CD4-positive, CD25-positive, alpha-beta regulatory T cell (primary cell): ENCODE results near the gene FOXR1. TPM values are rescaled to one million over a fixed set of nuclear protein-coding genes. Genes with fewer than 3 reads are reported as not detected.

Experiments used
- ATAC-seq, 2 donors: fragments of 150-1000 bp; cut with Tn5 transposase; one replicate each; pipeline ENCODE4 v1.10.0; 2021; ENCODE audit warnings: low read depth in 2 of 2, moderate number of reproducible peaks in 2 of 2, moderate library complexity in 1 of 2
- DNase-seq, 3 donors: peaks; one replicate each; pipeline versions ENCODE4 v3.0.0 to v3.0.0-alpha.2; 2012 to 2022; ENCODE audit warnings: mixed read lengths in 1 of 3
- H3K27ac ChIP-seq: one replicate; pipeline ENCODE4 v1.7.0; 2013; ENCODE audit warnings: mild to moderate bottlenecking, low read length; ENCODE audit not compliant: insufficient read depth, poor library complexity, severe bottlenecking
- H3K27me3 ChIP-seq: one replicate; pipeline ENCODE4 v1.7.0; 2013; ENCODE audit warnings: low read length; ENCODE audit not compliant: control insufficient read depth, insufficient read depth
- H3K36me3 ChIP-seq: one replicate; pipeline ENCODE4 v1.7.0; 2013; ENCODE audit warnings: mild to moderate bottlenecking, low read length, moderate library complexity; ENCODE audit not compliant: control insufficient read depth, insufficient read depth
- H3K4me1 ChIP-seq: 2 replicates; pipeline ENCODE4 v1.7.0; 2013; ENCODE audit warnings: mild to moderate bottlenecking, low read length; ENCODE audit not compliant: insufficient read depth, control insufficient read depth, poor library complexity, severe bottlenecking
- H3K4me3 ChIP-seq: one replicate; pipeline ENCODE4 v1.7.0; 2013; ENCODE audit warnings: low read depth, mild to moderate bottlenecking, low read length, moderate library complexity
- H3K9me3 ChIP-seq, 2 experiments: 1 replicate in 1 of 2; 2 replicates in 1 of 2; pipeline ENCODE4 v1.7.0; 2013; ENCODE audit warnings: low read length in 2 of 2, mild to moderate bottlenecking in 1 of 2, moderate library complexity in 1 of 2; ENCODE audit not compliant: control insufficient read depth in 2 of 2
- H3K27ac Mint-ChIP-seq, 3 donors: one replicate each; pipeline ENCODE4 v1.8.0; 2020 to 2022; ENCODE audit warnings: mild to moderate bottlenecking in 3 of 3, mixed read lengths in 3 of 3, moderate library complexity in 2 of 3
- H3K27me3 Mint-ChIP-seq: one replicate; pipeline ENCODE4 v1.8.0; 2022; ENCODE audit warnings: mild to moderate bottlenecking, mixed read lengths
- H3K36me3 Mint-ChIP-seq: one replicate; pipeline ENCODE4 v1.8.0; 2020; ENCODE audit warnings: mixed read lengths
- H3K4me1 Mint-ChIP-seq, 4 donors: one replicate each; pipeline ENCODE4 v1.8.0; 2020 to 2022; ENCODE audit warnings: mixed read lengths in 4 of 4, mild to moderate bottlenecking in 1 of 4
- H3K4me3 Mint-ChIP-seq, 4 donors: one replicate each; pipeline ENCODE4 v1.8.0; 2020 to 2022; ENCODE audit warnings: mild to moderate bottlenecking in 4 of 4, mixed read lengths in 4 of 4, moderate library complexity in 3 of 4
- H3K9me3 Mint-ChIP-seq, 7 donors: one replicate each; pipeline ENCODE4 v1.8.0; 2020 to 2022; ENCODE audit warnings: mixed read lengths in 7 of 7, mild to moderate bottlenecking in 3 of 7, moderate library complexity in 2 of 7
- polyA plus RNA-seq, 4 donors: library from polyadenylated mRNA; unstranded; fragments of 300-500 nt; fragmentation: Illumina TruSeq; gene quantifications; one replicate each; pipeline ENCODE4 v1.2.3, GENCODE V29; 2021
- total RNA-seq: library from RNA; stranded (reverse); gene quantifications from one replicate; pipeline ENCODE4 v1.2.3, GENCODE V29; 2022

FOXR1 gene
- total and polyA plus RNA-seq, 5 donors from 2014 or later: not detected

- ATAC-seq (no peak), DNase-seq (no peak)
- peaks cover 23% of the 10 kb centered on the region for H3K4me1 ChIP-seq
- no peak overlapping the region for H3K27ac ChIP-seq
- peaks cover 45% of the 10 kb centered on the region for H3K36me3 ChIP-seq
- H3K27ac Mint-ChIP-seq: peak overlapping the region in 2 of 3 donors; percentile 49 to 59
- no peaks in the 10 kb centered on the region for H3K27me3 ChIP-seq
- H3K4me3 Mint-ChIP-seq: peak overlapping the region in 1 of 4 donors; percentile 98
- no peaks in the 10 kb centered on the region for H3K9me3 ChIP-seq
- no peaks in the 10 kb centered on the region for H3K27me3 Mint-ChIP-seq
- peaks cover 32% of the 10 kb centered on the region for H3K36me3 Mint-ChIP-seq
- H3K4me3 ChIP-seq: no peak overlapping the region
- H3K4me1 Mint-ChIP-seq: peaks cover 14 to 60% (median 29%) of the 10 kb centered on the region in 4 donors
- no peaks in the 10 kb centered on the region for H3K9me3 Mint-ChIP-seq
Measured at GRCh38 chr11:119025978-119026766, 54.6 kb downstream of the FOXR1 start.

GRCh38 chr11:119026970-119027369 lies 55.4 kb downstream of the FOXR1 start:
- H3K4me3 Mint-ChIP-seq: peak overlapping the region in 1 of 4 donors; percentile 98

GRCh38 chr11:119027561-119028345 lies 56.2 kb downstream of the FOXR1 start:
- DNase-seq (no peak), ATAC-seq (no peak)
- H3K27me3 Mint-ChIP-seq: no peaks in the 10 kb centered on the region
- peak overlapping the region; percentile 26 to 76 (median 51) for H3K27ac Mint-ChIP-seq
- Histone ChIP-seq H3K36me3 (peaks cover 31% of the 10 kb centered on the region), H3K4me1 (peaks cover 17% of the 10 kb centered on the region), H3K4me3 (no peak overlapping the region), H3K27ac (no peak overlapping the region), H3K9me3 (no peaks in the 10 kb centered on the region), H3K27me3 (no peaks in the 10 kb centered on the region)
- H3K36me3 Mint-ChIP-seq: peaks cover 27% of the 10 kb centered on the region
- peak overlapping the region in 2 of 4 donors; percentile 48 to 98 for H3K4me3 Mint-ChIP-seq
- peaks cover 9 to 46% (median 24%) of the 10 kb centered on the region in 4 donors for H3K4me1 Mint-ChIP-seq
- H3K9me3 Mint-ChIP-seq: no peaks in the 10 kb centered on the region

More at GRCh38 chr11:119026970-119027369, 55.4 kb downstream of the FOXR1 start:
- ATAC-seq (no peak), DNase-seq (no peak)
- Histone ChIP-seq H3K9me3 (no peaks in the 10 kb centered on the region), H3K27me3 (no peaks in the 10 kb centered on the region), H3K36me3 (peaks cover 37% of the 10 kb centered on the region), H3K4me1 (peaks cover 17% of the 10 kb centered on the region), H3K4me3 (no peak overlapping the region), H3K27ac (no peak overlapping the region)
- peaks cover 9 to 52% (median 24%) of the 10 kb centered on the region in 4 donors for H3K4me1 Mint-ChIP-seq
- no peaks in the 10 kb centered on the region for H3K27me3 Mint-ChIP-seq
- H3K9me3 Mint-ChIP-seq: no peaks in the 10 kb centered on the region
- H3K36me3 Mint-ChIP-seq: peaks cover 27% of the 10 kb centered on the region
- H3K27ac Mint-ChIP-seq: peak overlapping the region in 2 of 3 donors; percentile 51 to 76

DNA sequence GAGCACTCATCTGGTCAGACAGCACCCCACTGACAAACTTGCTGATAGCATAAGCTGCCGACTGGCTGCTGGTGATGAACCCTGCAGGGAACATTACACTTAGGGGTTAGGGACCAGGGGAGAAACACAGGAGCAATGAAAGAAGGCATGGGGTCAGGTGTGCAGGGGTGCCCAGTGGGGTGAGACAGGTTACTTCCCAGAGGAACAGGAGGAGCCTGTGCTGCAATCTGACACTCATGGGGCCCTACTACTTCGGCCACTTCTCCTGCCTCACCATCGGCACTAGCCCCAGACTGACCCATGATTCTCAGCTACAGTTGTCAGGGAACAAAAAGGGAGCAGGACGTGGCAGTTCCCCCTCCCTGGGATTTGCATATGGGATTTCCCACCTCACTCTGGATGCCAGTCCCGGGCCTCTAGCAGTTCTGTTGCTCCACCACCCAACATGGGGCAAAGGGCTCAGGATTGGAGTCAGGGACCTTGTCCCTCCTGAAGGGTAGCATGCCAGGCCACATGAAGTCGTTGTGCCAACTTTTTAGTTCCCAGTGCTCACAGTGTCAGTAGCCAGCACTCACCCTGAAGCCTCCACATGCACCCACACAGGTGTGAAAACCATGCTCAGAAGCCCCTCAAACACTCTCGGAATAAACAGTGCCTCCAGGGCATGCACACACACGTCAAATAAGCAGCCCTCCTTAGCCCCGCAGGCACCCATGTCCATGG lies 56.9 kb downstream of the FOXR1 start:
- peaks cover 6 to 40% (median 19%) of the 10 kb centered on the region in 4 donors for H3K4me1 Mint-ChIP-seq
- peak overlapping the region; percentile 14 to 90 (median 82) for H3K27ac Mint-ChIP-seq
- H3K4me3 ChIP-seq: no peak overlapping the region

DNA sequence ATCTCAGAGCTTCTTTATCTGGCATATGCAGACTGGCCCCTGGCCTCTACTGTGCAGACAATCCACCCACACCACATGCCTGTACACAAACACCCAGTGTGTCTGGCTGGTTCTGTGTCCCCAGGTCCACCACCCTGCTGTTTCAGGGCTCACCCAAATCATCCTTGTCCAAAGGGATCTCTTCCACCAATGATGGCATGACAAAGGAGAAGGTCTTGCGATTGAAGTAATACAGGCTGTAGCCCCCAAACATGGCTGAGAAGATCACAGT lies 57.4 kb downstream of the FOXR1 start:
- DNase-seq: no peak
- Mint-ChIP-seq H3K4me3 (peak overlapping the region; percentile 4 to 98 (median 87)), H3K9me3 (no peaks in the 10 kb centered on the region), H3K4me1 (peaks cover 1 to 36% (median 15%) of the 10 kb centered on the region in 4 donors), H3K27me3 (no peaks in the 10 kb centered on the region), H3K36me3 (peaks cover 18% of the 10 kb centered on the region), H3K27ac (peak overlapping the region; percentile 82 to 90 (median 84))
- Histone ChIP-seq H3K9me3 (no peaks in the 10 kb centered on the region), H3K27me3 (no peaks in the 10 kb centered on the region), H3K4me3 (no peak overlapping the region), H3K27ac (no peak overlapping the region), H3K36me3 (peaks cover 19% of the 10 kb centered on the region), H3K4me1 (peaks cover 17% of the 10 kb centered on the region)
- ATAC-seq: no peak

More for the DNA sequence above, 56.9 kb downstream of the FOXR1 start:
- H3K4me1 ChIP-seq: peaks cover 17% of the 10 kb centered on the region
- Mint-ChIP-seq H3K4me3 (peak overlapping the region; percentile 4 to 98 (median 87)), H3K36me3 (peaks cover 22% of the 10 kb centered on the region), H3K9me3 (no peaks in the 10 kb centered on the region), H3K27me3 (no peaks in the 10 kb centered on the region)
- H3K9me3 ChIP-seq: no peaks in the 10 kb centered on the region
- DNase-seq (no peak), ATAC-seq (no peak)
- no peaks in the 10 kb centered on the region for H3K27me3 ChIP-seq
- H3K36me3 ChIP-seq: peaks cover 24% of the 10 kb centered on the region
- H3K27ac ChIP-seq: no peak overlapping the region

DNA sequence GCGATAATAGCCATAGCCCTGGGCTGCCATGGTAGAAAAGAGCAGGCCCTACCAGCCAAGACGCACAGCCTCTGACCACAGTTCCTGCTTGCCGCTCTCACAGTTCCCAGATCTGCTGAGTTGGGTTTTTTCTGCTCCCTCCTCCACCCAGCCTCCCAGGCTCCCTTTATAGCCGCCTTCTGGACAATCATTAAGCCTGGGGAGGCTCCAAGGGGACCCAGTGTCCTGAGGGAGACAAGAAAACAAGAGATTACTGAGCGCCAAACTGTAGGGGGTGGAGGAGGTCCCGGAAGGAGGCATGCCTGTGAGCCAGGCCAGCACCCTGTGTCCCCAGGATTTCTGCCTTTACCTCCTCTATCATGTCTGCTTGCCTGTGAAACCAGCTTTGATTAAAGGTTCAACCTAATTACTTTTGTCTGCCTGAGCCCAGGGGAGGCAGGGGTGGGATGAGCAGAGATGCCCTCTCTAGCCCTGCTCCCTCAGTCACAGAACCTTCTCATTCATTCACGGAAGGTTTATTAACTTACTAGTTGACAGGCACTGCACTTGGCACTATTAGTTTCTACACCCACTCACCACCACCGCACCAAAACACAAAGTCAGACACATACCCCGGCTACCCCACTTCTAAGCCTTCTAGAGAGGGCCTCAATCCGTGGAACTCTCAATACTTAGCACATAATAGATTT lies 57.9 kb downstream of the FOXR1 start:
- DNase-seq (peak in 2 of 3 donors; percentile 19 to 48), ATAC-seq (no peak)
- Mint-ChIP-seq H3K27ac (peak overlapping the region; percentile 82 to 90 (median 84)), H3K36me3 (peaks cover 13% of the 10 kb centered on the region), H3K4me1 (peaks cover 0 to 31% (median 14%) of the 10 kb centered on the region in 4 donors), H3K9me3 (no peaks in the 10 kb centered on the region), H3K27me3 (no peaks in the 10 kb centered on the region), H3K4me3 (peak overlapping the region; percentile 82 to 98 (median 94))
- H3K36me3 ChIP-seq: peaks cover 15% of the 10 kb centered on the region
- H3K9me3 ChIP-seq: no peaks in the 10 kb centered on the region
- peaks cover 17% of the 10 kb centered on the region for H3K4me1 ChIP-seq
- no peaks in the 10 kb centered on the region for H3K27me3 ChIP-seq
- H3K4me3 ChIP-seq: peak overlapping the region; percentile 60
- peak overlapping the region; percentile 88 for H3K27ac ChIP-seq

DNA sequence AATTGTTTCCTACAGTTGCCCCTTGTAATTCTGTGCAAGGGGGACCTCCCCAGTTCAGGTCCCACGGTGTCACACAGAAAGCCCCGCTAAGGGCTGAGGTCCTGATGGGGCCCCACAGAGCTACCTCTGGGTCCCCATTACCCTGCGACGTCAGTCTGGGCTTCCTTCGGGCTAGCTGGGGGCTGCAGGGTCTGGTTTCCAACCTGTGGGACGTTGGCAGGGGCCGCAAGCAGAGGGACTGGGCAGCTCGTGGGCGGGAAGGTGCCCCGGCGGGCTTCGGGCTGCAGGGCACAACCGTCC lies 58.4 kb downstream of the FOXR1 start:
- peak overlapping the region; percentile 82 to 98 (median 94) for H3K4me3 Mint-ChIP-seq
- H3K27ac ChIP-seq: peak overlapping the region; percentile 88
- no peak for ATAC-seq

More for the DNA sequence above, 58.4 kb downstream of the FOXR1 start:
- no peak for DNase-seq
- Histone ChIP-seq H3K9me3 (no peaks in the 10 kb centered on the region), H3K4me3 (peak overlapping the region; percentile 60), H3K4me1 (peaks cover 17% of the 10 kb centered on the region), H3K36me3 (peaks cover 10% of the 10 kb centered on the region), H3K27me3 (no peaks in the 10 kb centered on the region)
- Mint-ChIP-seq H3K27me3 (peaks cover 2% of the 10 kb centered on the region), H3K9me3 (no peaks in the 10 kb centered on the region), H3K36me3 (peaks cover 8% of the 10 kb centered on the region), H3K27ac (peak overlapping the region in 2 of 3 donors; percentile 82 to 90), H3K4me1 (peaks cover 0 to 27% (median 14%) of the 10 kb centered on the region in 4 donors)
